WTC11 (cell line): ENCODE data around the gene SELENOS. TPM values are rescaled to one million over a fixed set of nuclear protein-coding genes. Genes with fewer than 3 reads are reported as not detected.

Experiments used
- ATAC-seq: fragments of 200-7000 bp; cut with Tn5 transposase; 2 replicates; pipeline ENCODE4 v1.10.0; 2021; ENCODE audit warnings: mild to moderate bottlenecking, moderate library complexity
- CTCF ChIA-PET: fragments of 300-600 bp; sonication (Branson Sonifier 250); formaldehyde crosslinking; loops from one replicate; lab custom pipeline; 2021; ENCODE audit warnings: antibody characterized with exemption; lab: Charles Lee
- POLR2A ChIA-PET: fragments of 350-600 bp; sonication (Branson Sonifier 250); formaldehyde crosslinking; loops from one replicate; lab custom pipeline; 2021; ENCODE audit warnings: antibody characterized with exemption; lab: Charles Lee
- DNase-seq: peaks from one replicate; pipeline ENCODE4 v3.0.0; 2021; ENCODE audit warnings: low spot score
- H3K27ac Mint-ChIP-seq: 2 replicates; pipeline ENCODE4 v1.8.0; 2021; ENCODE audit warnings: mixed read lengths
- H3K27me3 Mint-ChIP-seq: 2 replicates; pipeline ENCODE4 v1.8.0; 2021; ENCODE audit warnings: low read depth, mild to moderate bottlenecking, moderate library complexity, mixed read lengths
- H3K36me3 Mint-ChIP-seq: 2 replicates; pipeline ENCODE4 v1.8.0; 2021; ENCODE audit warnings: mixed read lengths
- H3K4me1 Mint-ChIP-seq: 2 replicates; pipeline ENCODE4 v1.8.0; 2022; ENCODE audit warnings: mixed read lengths
- H3K4me3 Mint-ChIP-seq: 2 replicates; pipeline ENCODE4 v1.8.0; 2021; ENCODE audit warnings: mild to moderate bottlenecking, moderate library complexity, mixed read lengths
- H3K9me3 Mint-ChIP-seq: 2 replicates; pipeline ENCODE4 v1.8.0; 2021; ENCODE audit warnings: mixed read lengths
- ELF4 ChIP-seq: sonication (generic); formaldehyde crosslinking; IDR thresholded peaks from 2 replicates; pipeline ENCODE4 v1.8.1; 2022; ENCODE audit warnings: low read depth, mild to moderate bottlenecking, moderate library complexity, missing genetic modification reagents
- EMX1 ChIP-seq: fragments of 250-450 bp; sonication (Bioruptor Pico); IDR thresholded peaks from 2 replicates; pipeline ENCODE4 v1.8.0; 2021; ENCODE audit warnings: mild to moderate bottlenecking
- JAZF1 ChIP-seq: fragments of 250-450 bp; sonication (Bioruptor Pico); IDR thresholded peaks from 2 replicates; pipeline ENCODE4 v1.9.0; 2021; ENCODE audit warnings: moderate library complexity, mild to moderate bottlenecking, inconsistent platforms
- NFATC4 ChIP-seq: fragments of 250-450 bp; sonication (Bioruptor Pico); IDR thresholded peaks from 2 replicates; pipeline ENCODE4 v1.9.0; 2021; ENCODE audit warnings: mild to moderate bottlenecking
- NFYB ChIP-seq: sonication (generic); formaldehyde crosslinking; conservative IDR thresholded peaks from 2 replicates; pipeline ENCODE4 v1.8.0; 2022; ENCODE audit warnings: low read depth, missing genetic modification reagents
- NR1H2 ChIP-seq: sonication (generic); formaldehyde crosslinking; IDR thresholded peaks from 2 replicates; pipeline ENCODE4 v1.9.0; 2021; ENCODE audit warnings: mild to moderate bottlenecking, moderate library complexity, missing genetic modification reagents
- NR3C1 ChIP-seq: sonication (generic); formaldehyde crosslinking; conservative IDR thresholded peaks from 2 replicates; pipeline ENCODE4 v1.8.1; 2023; ENCODE audit warnings: low read depth, mild to moderate bottlenecking, missing genetic modification reagents
- PRRX2 ChIP-seq: fragments of 250-450 bp; sonication (Bioruptor Pico); IDR thresholded peaks from 2 replicates; pipeline ENCODE4 v1.8.0; 2021; ENCODE audit warnings: mild to moderate bottlenecking
- SOX15 ChIP-seq: fragments of 250-450 bp; sonication (Bioruptor Pico); IDR thresholded peaks from 2 replicates; pipeline ENCODE4 v1.9.0; 2021; ENCODE audit warnings: mild to moderate bottlenecking
- total RNA-seq: library from RNA; stranded (reverse); gene quantifications from 3 replicates; pipeline ENCODE4 v1.2.3, GENCODE V29; 2021
- TF ChIP-seq, protein P1 (sequence below): sonication (generic); formaldehyde crosslinking; IDR thresholded peaks from 2 replicates; pipeline ENCODE4 v1.8.1; 2023; ENCODE audit warnings: mild to moderate bottlenecking, missing genetic modification reagents
- TF ChIP-seq, protein P2 (sequence below): sonication (generic); formaldehyde crosslinking; IDR thresholded peaks from 2 replicates; pipeline ENCODE4 v1.8.0; 2022; ENCODE audit warnings: mild to moderate bottlenecking, missing genetic modification reagents
- TF ChIP-seq, protein P3 (sequence below): sonication (generic); formaldehyde crosslinking; IDR thresholded peaks from 2 replicates; pipeline ENCODE4 v1.8.1; 2022; ENCODE audit warnings: low read depth, missing genetic modification reagents, borderline replicate concordance
- TF ChIP-seq, protein P4 (sequence below): fragments of 250-450 bp; sonication (Bioruptor Pico); IDR thresholded peaks from 2 replicates; pipeline ENCODE4 v1.9.0; 2021; ENCODE audit warnings: mild to moderate bottlenecking

SELENOS gene
- total RNA-seq, 1 experiment from 2014 or later, result 43.8 TPM

DNA sequence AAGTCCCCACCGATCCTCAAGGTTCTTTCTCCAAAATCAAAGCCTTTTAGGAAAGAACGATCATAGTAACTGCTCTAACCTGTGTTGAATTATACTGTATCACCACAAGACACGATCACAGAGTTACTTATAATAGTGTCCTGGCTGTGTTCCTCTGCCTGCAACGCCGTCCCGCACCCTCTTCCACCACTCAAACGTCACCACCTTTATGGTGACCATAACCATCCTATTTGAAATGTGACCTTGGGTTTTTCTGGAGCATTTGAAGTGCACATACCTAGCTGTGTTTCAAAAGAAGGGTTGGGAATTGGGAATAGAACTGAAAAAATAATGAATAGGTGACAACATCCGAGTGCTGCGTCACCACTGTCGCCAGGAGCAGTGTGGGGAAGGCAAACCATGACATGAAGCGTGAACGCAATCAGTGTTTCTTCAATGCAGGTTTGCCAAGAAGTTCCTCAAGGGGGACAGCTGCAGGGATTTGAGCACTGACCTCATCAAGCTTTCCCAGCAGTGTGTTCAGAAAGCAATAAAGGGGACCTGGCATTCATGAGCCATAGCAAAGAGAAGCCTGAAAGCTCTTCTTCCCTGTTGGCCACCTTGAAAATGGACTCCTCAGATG is 769 bp upstream of the SELENOS start:
- Mint-ChIP-seq H3K9me3 (no peaks in the 10 kb centered on the region), H3K27me3 (no peaks in the 10 kb centered on the region), H3K4me3 (peak overlapping the region; percentile 85), H3K36me3 (peaks cover 46% of the 10 kb centered on the region), H3K4me1 (peaks cover 9% of the 10 kb centered on the region), H3K27ac (peak overlapping the region; percentile 89; the same call in 1 of the 2 replicates)
- ChIA-PET CTCF (interaction anchor here (1.3 kb wide), 1 partner anchor 11 kb away, joined by 6 read pairs; no protein-coding TSS in a partner anchor), POLR2A (interaction anchor here (0.5 kb wide), 1 partner anchor 1675 kb away, joined by 3 read pairs; no protein-coding TSS in a partner anchor)
- no peak for DNase-seq
- peak; percentile 2; the same call in 1 of the 2 replicates for ATAC-seq
- TF ChIP-seq PRRX2 (CRISPR knock-in tag), result no peak

DNA sequence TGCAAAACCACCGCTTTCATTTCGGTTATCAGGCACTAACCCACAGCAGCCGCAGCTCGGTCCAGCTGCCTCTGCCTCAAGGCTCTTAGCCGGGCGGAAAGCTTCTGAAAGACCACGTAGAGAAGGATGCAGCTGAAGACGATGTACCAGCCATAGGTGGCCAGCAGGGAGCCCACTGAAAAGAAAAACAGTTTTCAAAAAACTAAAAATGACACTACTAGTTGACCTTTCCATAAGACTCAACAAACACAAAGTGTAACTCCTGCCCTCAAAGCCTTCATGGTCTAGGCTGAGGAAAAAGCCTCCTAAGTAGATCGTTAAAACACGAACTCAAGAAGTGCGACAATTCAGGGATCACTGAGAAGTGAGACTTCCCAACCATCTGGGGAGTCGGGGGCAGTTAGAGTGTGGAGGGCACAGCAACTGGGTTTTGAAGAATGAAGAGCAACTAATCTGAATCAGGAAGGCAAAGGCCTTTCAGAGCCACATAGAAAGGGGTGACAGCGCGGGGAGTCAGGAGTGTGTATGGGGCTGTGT is 716 bp downstream of the SELENOS start:
- no peaks in the 10 kb centered on the region for H3K27me3 Mint-ChIP-seq
- peak; percentile 18 for ATAC-seq
- H3K4me3 Mint-ChIP-seq, result peak overlapping the region; percentile 99
- peak overlapping the region; percentile 96 for H3K27ac Mint-ChIP-seq
- peaks cover 46% of the 10 kb centered on the region for H3K36me3 Mint-ChIP-seq
- TF ChIP-seq, protein P1, sequence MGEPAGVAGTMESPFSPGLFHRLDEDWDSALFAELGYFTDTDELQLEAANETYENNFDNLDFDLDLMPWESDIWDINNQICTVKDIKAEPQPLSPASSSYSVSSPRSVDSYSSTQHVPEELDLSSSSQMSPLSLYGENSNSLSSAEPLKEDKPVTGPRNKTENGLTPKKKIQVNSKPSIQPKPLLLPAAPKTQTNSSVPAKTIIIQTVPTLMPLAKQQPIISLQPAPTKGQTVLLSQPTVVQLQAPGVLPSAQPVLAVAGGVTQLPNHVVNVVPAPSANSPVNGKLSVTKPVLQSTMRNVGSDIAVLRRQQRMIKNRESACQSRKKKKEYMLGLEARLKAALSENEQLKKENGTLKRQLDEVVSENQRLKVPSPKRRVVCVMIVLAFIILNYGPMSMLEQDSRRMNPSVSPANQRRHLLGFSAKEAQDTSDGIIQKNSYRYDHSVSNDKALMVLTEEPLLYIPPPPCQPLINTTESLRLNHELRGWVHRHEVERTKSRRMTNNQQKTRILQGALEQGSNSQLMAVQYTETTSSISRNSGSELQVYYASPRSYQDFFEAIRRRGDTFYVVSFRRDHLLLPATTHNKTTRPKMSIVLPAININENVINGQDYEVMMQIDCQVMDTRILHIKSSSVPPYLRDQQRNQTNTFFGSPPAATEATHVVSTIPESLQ (CRISPR knock-in tag), result no peak
- no peak for TF ChIP-seq NFATC4 (CRISPR knock-in tag)
- TF ChIP-seq NFYB (CRISPR knock-in tag), result no peak
- TF ChIP-seq, protein P2, sequence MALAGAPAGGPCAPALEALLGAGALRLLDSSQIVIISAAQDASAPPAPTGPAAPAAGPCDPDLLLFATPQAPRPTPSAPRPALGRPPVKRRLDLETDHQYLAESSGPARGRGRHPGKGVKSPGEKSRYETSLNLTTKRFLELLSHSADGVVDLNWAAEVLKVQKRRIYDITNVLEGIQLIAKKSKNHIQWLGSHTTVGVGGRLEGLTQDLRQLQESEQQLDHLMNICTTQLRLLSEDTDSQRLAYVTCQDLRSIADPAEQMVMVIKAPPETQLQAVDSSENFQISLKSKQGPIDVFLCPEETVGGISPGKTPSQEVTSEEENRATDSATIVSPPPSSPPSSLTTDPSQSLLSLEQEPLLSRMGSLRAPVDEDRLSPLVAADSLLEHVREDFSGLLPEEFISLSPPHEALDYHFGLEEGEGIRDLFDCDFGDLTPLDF (CRISPR knock-in tag), result no peak
- TF ChIP-seq NR3C1 (CRISPR knock-in tag), result no peak
- no peak for TF ChIP-seq EMX1
- TF ChIP-seq ELF4 (CRISPR knock-in tag), result no peak
- TF ChIP-seq, protein P3, sequence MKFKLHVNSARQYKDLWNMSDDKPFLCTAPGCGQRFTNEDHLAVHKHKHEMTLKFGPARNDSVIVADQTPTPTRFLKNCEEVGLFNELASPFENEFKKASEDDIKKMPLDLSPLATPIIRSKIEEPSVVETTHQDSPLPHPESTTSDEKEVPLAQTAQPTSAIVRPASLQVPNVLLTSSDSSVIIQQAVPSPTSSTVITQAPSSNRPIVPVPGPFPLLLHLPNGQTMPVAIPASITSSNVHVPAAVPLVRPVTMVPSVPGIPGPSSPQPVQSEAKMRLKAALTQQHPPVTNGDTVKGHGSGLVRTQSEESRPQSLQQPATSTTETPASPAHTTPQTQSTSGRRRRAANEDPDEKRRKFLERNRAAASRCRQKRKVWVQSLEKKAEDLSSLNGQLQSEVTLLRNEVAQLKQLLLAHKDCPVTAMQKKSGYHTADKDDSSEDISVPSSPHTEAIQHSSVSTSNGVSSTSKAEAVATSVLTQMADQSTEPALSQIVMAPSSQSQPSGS (CRISPR knock-in tag), result no peak
- TF ChIP-seq JAZF1, result no peak
- TF ChIP-seq PRRX2 (CRISPR knock-in tag), result no peak
- no peak for TF ChIP-seq NR1H2
- TF ChIP-seq, all 79 proteins: peak for 0
- ChIA-PET CTCF (interaction anchor here (0.6 to 1.2 kb wide), 8 partner anchors 9 to 379 kb away, joined by 3 to 11 read pairs (median 4); no protein-coding TSS in a partner anchor), POLR2A (no interaction called here)
- Mint-ChIP-seq H3K4me1 (peaks cover 9% of the 10 kb centered on the region), H3K9me3 (no peaks in the 10 kb centered on the region)
- no peak for DNase-seq

DNA sequence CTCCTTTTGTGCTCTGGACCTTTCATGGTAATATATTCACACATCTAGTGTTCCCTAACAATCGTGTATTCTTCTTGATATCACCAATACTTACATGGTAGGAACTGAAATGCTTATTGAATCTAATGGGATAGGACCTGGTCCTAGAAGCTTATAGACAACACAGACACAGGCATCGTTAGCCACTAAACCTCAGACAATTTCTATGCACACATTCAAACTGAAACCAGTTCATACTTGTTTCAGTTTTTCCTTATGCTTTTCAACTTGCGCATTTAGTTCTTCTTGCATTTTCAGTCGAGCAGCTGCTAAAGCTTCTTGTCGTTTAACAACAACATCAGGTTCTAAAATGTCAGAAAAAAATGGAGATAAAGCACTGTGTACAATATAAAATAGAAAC is 2.3 kb downstream of the SELENOS start:
- H3K36me3 Mint-ChIP-seq, result peaks cover 51% of the 10 kb centered on the region

More for the DNA sequence above, 2.3 kb downstream of the SELENOS start:
- Mint-ChIP-seq H3K4me1 (peaks cover 9% of the 10 kb centered on the region), H3K9me3 (no peaks in the 10 kb centered on the region), H3K4me3 (no peak overlapping the region), H3K27me3 (no peaks in the 10 kb centered on the region), H3K27ac (no peak overlapping the region)
- TF ChIP-seq, protein P4, sequence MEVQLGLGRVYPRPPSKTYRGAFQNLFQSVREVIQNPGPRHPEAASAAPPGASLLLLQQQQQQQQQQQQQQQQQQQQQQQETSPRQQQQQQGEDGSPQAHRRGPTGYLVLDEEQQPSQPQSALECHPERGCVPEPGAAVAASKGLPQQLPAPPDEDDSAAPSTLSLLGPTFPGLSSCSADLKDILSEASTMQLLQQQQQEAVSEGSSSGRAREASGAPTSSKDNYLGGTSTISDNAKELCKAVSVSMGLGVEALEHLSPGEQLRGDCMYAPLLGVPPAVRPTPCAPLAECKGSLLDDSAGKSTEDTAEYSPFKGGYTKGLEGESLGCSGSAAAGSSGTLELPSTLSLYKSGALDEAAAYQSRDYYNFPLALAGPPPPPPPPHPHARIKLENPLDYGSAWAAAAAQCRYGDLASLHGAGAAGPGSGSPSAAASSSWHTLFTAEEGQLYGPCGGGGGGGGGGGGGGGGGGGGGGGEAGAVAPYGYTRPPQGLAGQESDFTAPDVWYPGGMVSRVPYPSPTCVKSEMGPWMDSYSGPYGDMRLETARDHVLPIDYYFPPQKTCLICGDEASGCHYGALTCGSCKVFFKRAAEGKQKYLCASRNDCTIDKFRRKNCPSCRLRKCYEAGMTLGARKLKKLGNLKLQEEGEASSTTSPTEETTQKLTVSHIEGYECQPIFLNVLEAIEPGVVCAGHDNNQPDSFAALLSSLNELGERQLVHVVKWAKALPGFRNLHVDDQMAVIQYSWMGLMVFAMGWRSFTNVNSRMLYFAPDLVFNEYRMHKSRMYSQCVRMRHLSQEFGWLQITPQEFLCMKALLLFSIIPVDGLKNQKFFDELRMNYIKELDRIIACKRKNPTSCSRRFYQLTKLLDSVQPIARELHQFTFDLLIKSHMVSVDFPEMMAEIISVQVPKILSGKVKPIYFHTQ (CRISPR knock-in tag), result no peak
- TF ChIP-seq, protein P2 (CRISPR knock-in tag), result no peak
- no peak for TF ChIP-seq SOX15 (CRISPR knock-in tag)
- DNase-seq (no peak), ATAC-seq (no peak)
- ChIA-PET CTCF (no interaction called here), POLR2A (no interaction called here)
